ENCODE data around the gene SPTLC2. TPM values are rescaled to one million over a fixed set of nuclear protein-coding genes. Genes with fewer than 3 reads are reported as not detected.
A peak's percentile ranks its signal among the peaks of the same experiment; 100 is the strongest.

The SPTLC2 gene
- total and polyA plus RNA-seq, 2 of the 8 experiments (the other 6 are each of a cell fraction or from before 2014, with no cell fraction given), result 8.9 to 35.1 TPM

DNA sequence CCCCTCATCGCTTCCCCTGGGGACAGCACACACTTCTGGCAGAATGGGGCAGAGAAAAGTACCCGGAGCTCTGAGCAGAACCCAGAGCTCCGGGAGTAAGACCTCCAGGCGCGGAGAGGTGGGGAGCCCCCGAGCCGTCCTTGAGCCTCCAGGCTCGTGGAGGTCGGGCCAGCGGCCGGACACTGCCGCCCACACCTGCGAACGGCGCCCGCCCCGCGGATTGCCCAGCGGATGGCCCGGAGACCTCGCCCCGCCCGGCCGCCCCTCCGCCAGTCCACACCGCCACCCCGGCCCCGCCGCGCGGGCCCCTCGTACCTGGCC, 344 bp downstream of the SPTLC2 start:
- Histone ChIP-seq H2AFZ (ENCODE audit: low read length) (no peak overlapping the region), H2AK5ac (ENCODE audit: low read depth, low read length) (no peak overlapping the region), H3K14ac (ENCODE audit: insufficient read length) (no peak overlapping the region), H4K91ac (replicated peaks; ENCODE audit: insufficient read length, low read length) (no peak overlapping the region), H3K23me2 (ENCODE audit: low read depth, low read length) (peaks cover 4% of the 10 kb centered on the region; the same call in 1 of the 2 replicates), H3K56ac (replicated peaks; ENCODE audit: insufficient read length, low read depth, low read length) (peak overlapping the region; percentile 80), H2BK5ac (ENCODE audit: low read depth, low read length) (no peak overlapping the region), H2BK15ac (ENCODE audit: low read length) (no peak overlapping the region), H4K5ac (ENCODE audit: insufficient read length, low read depth, low read length) (no peak overlapping the region), H3K4me1 (replicated peaks in 1 of 4; ENCODE audit: control insufficient read depth in 3 of 4, insufficient read depth in 4 of 4, low read length in 3 of 4) (peaks cover 0 to 3% (median 0%) of the 10 kb centered on the region in 4 experiments; a peak in 2 of 7 replicates), H3K27me3 (replicated peaks in 1 of 4; ENCODE audit: control insufficient read depth in 3 of 4, extremely low read depth in 1 of 4, insufficient read depth in 3 of 4, low read length in 3 of 4) (no peaks in the 10 kb centered on the region), H3K9me3 (ENCODE audit: insufficient read depth in 2 of 2, low read depth in 1 of 2, low read length in 1 of 2) (no peaks in the 10 kb centered on the region), H3K9ac (replicated peaks in 1 of 4; ENCODE audit: extremely low read depth in 1 of 4, low read depth in 3 of 4, low read length in 3 of 4) (peak overlapping the region; percentile 51 to 91 (median 60); a peak in 6 of 7 replicates), H3K23ac (ENCODE audit: insufficient read length) (no peak overlapping the region), H3K27ac (ENCODE audit: low read depth, low read length) (no peak overlapping the region), H3K36me3 (ENCODE audit: control insufficient read depth in 2 of 4, insufficient read depth in 4 of 4, low read length in 3 of 4) (no peaks in the 10 kb centered on the region), H3K4ac (replicated peaks; ENCODE audit: insufficient read length, low read depth, low read length) (no peak overlapping the region), H3K79me1 (ENCODE audit: low read depth, low read length) (peaks cover 2% of the 10 kb centered on the region; the same call in 1 of the 2 replicates), H3K4me2 (ENCODE audit: insufficient read depth in 1 of 2, low read depth in 2 of 2, low read length in 2 of 2) (peak overlapping the region; percentile 78 to 87), H2BK120ac (replicated peaks; ENCODE audit: low read depth, low read length) (no peak overlapping the region), H2BK12ac (ENCODE audit: low read depth, low read length) (no peak overlapping the region), H3K18ac (ENCODE audit: extremely low read depth, low read length) (0 out of 2 replicates have a peak overlapping the region, but pooled peaks have one; percentile 96), H2BK20ac (ENCODE audit: low read length) (no peak overlapping the region), H4K20me1 (replicated peaks in 1 of 2; ENCODE audit: control insufficient read depth in 1 of 2, insufficient read depth in 2 of 2, low read length in 2 of 2) (peaks cover 2 to 3% of the 10 kb centered on the region in 2 experiments), H4K8ac (ENCODE audit: extremely low read depth, insufficient read depth, low read length) (no peak overlapping the region), H3K79me2 (ENCODE audit: control insufficient read depth in 1 of 2, insufficient read depth in 2 of 2, low read length in 2 of 2) (peaks cover 8 to 44% of the 10 kb centered on the region in 2 experiments), H3K4me3 (ENCODE audit: extremely low read depth in 1 of 4, insufficient read depth in 2 of 4, low read depth in 3 of 4, low read length in 4 of 4) (peak overlapping the region; percentile 64 to 98 (median 86))
- CTCF ChIA-PET (ENCODE audit: partially characterized antibody), result no interaction called here
- no peak for FAIRE-seq
- no peak for DNase-seq (ENCODE audit: low read depth in 1 of 2, low spot score in 2 of 2)
- TF ChIP-seq SIN3A (conservative IDR thresholded peaks at IDR 0.05 in 1 of 2, IDR thresholded peaks at IDR 0.05 in 1 of 2; ENCODE audit: low read depth in 1 of 2, low read length in 2 of 2), result 0 out of 4 replicates have a peak, but pooled peaks of 1 of the 2 experiments have one; percentile 61
- TF ChIP-seq CREB1 (IDR thresholded peaks at IDR 0.05), result no peak
- TF ChIP-seq GTF2F1 (IDR thresholded peaks at IDR 0.05; ENCODE audit: borderline replicate concordance, low read depth, low read length), result no peak
- TF ChIP-seq TAF7 (optimal IDR thresholded peaks at IDR 0.05; ENCODE audit: borderline replicate concordance, low read depth, low read length), result no peak
- TF ChIP-seq TBP (IDR thresholded peaks at IDR 0.05; ENCODE audit: low read depth, low read length), result 0 out of 2 replicates have a peak, but pooled peaks have one; percentile 17
- no peak for TF ChIP-seq CTBP2 (IDR thresholded peaks at IDR 0.05; ENCODE audit: borderline replicate concordance, insufficient read depth, insufficient read length, low read length)
- TF ChIP-seq RAD21 (IDR thresholded peaks at IDR 0.05 in 1 of 2, conservative IDR thresholded peaks at IDR 0.05 in 1 of 2; ENCODE audit: low read depth in 2 of 2, low read length in 2 of 2), result no peak
- no peak for TF ChIP-seq SP4 (IDR thresholded peaks at IDR 0.05; ENCODE audit: low read length)
- TF ChIP-seq TCF12 (IDR thresholded peaks at IDR 0.05; ENCODE audit: low read depth, low read length), result no peak
- no peak for TF ChIP-seq SRF (IDR thresholded peaks at IDR 0.05; ENCODE audit: low read depth, low read length)
- POLR2A ChIA-PET (ENCODE audit: partially characterized antibody), result no interaction called here
- WGBS, 2 experiments (ENCODE audit: extremely low coverage in 1 of 2, insufficient coverage in 1 of 2, insufficient read length in 1 of 2, insufficient replicate concordance in 2 of 2, low coverage in 1 of 2, low lambda C conversion rate in 2 of 2, missing lambda C conversion rate in 1 of 2), result 3% methylated on average over 20 of the region's 32 CpGs; no CpG with 5 or more reads in 1 of the 2 experiments
